ENCODE results near the gene RAPGEF4. TPM values are rescaled to one million over a fixed set of nuclear protein-coding genes. Genes with fewer than 3 reads are reported as not detected.

RAPGEF4 gene
- 10 to 100 TPM in 1 of 2 donors, 1 to 10 TPM in 1; 9.5 to 33.5 TPM for total RNA-seq
- 1 to 10 TPM; 6.4 to 7.8 TPM for polyA plus RNA-seq
- long read RNA-seq, donor 1, partial matches to known transcripts: 0 of 1 reads
- long read RNA-seq, donor 1, other reads (novel, unspliced or antisense): 0 of 1 reads
- long read RNA-seq, donor 2: 0 reads
- long read RNA-seq, donor 3: 0 reads
- long read RNA-seq, donor 4: 0 reads
- long read RNA-seq, donor 5: 0 reads

DNA sequence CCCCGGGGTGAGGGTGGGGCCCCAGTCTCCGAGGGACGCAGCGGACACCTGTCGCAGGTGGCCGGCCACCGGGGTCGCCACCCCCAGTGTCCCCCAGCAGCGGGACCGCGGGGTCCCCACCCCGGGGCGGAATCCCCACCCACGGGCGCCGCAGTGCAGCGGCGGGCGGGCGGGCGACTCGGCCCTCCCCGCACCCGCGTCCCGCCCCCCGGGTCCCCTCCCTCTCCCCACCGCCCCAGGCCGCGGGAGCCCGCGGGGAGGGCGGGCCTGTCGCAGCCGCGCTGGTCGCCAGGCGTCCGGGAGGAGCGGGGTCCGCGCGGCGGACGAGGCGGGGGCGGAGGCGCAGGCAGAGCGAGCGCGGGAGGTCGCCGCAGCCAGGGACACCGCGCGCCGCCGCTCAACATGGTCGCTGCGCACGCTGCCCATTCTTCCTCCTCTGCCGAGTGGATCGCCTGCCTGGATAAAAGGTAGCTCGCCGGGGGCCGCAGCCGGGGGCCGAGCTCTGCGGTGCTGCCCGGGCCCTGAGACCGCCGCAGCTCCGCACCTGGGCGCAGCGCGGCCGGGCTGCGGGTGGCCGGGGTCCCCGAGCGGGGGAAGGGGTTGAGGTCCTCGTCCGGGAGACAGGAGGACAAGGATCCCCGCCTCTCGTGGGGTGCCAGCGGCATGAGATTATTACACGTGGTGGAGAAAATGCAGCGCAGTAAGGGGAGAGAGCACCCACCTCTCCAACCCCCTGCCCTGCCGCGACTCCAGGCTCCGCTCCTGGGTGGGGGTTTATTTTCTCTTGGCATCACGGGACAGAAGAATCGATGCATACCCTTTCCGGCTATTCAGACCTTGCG is at the start of gene RAPGEF4:
Gene RAPGEF4 (plus strand): TSS at position 264 of the 842 bp plus-strand sequence. CDS start 139 bp downstream, at position 403.
- peaks cover 0 to 10% (median 4%) of the 10 kb centered on the region in 5 donors for H3K4me1 ChIP-seq (ENCODE audit: control insufficient read depth in 5 of 5, insufficient read depth in 5 of 5, low read length in 5 of 5)
- ATAC-seq (ENCODE audit: insufficient read depth, low FRiP score) (peak; percentile 31), DNase-seq (peak in 2 of 3 donors; percentile 18 to 31)
- H3K4me3 ChIP-seq: peak within 1 kb of the TSS; percentile 38
- TF ChIP-seq CTCF (IDR thresholded peaks at IDR 0.05; ENCODE audit: control extremely low read depth, extremely low read depth): no peak
- peak within 1 kb of the TSS in 1 of 2 donors; percentile 42 for H3K9ac ChIP-seq (ENCODE audit: insufficient read depth in 1 of 2, low read length in 2 of 2)
- H3K9me3 ChIP-seq (ENCODE audit: control insufficient read depth in 4 of 4, insufficient read depth in 3 of 4, low read length in 3 of 4): no peaks in the 10 kb centered on the region
- no peak within 1 kb of the TSS for H3K27ac ChIP-seq (ENCODE audit: low read depth in 1 of 2, low read length in 1 of 2)
- H3K27me3 ChIP-seq (ENCODE audit: control insufficient read depth in 3 of 3, insufficient read depth in 3 of 3, low read length in 2 of 3): peaks cover 0 to 46% (median 34%) of the 10 kb centered on the region in 3 donors
- WGBS, 2 donors: 0 to 1% methylated on average over 51 to 95 of the region's 95 CpGs
- H3K36me3 ChIP-seq (ENCODE audit: control insufficient read depth in 4 of 4, insufficient read depth in 4 of 4, low read length in 4 of 4): no peaks in the 10 kb centered on the region

GRCh38 chr2:172693037-172693436 is 42.6 kb upstream of the RAPGEF4 start:
- 10 to 20% methylated on average over 3 of the region's 3 CpGs for WGBS, 2 donors
- TF ChIP-seq CTCF (IDR thresholded peaks at IDR 0.05; ENCODE audit: control extremely low read depth, extremely low read depth): no peak
- no peaks in the 10 kb centered on the region for H3K36me3 ChIP-seq (ENCODE audit: control insufficient read depth in 4 of 4, insufficient read depth in 4 of 4, low read length in 4 of 4)
- DNase-seq (peak in 1 of 3 donors; percentile 16), ATAC-seq (ENCODE audit: insufficient read depth, low FRiP score) (peak; percentile 75)
- no peaks in the 10 kb centered on the region for H3K27me3 ChIP-seq (ENCODE audit: control insufficient read depth in 3 of 3, insufficient read depth in 3 of 3, low read length in 2 of 3)
- H3K4me1 ChIP-seq (ENCODE audit: control insufficient read depth in 5 of 5, insufficient read depth in 5 of 5, low read length in 5 of 5): peaks cover 0 to 2% (median 0%) of the 10 kb centered on the region in 5 donors
- no peaks in the 10 kb centered on the region for H3K9me3 ChIP-seq (ENCODE audit: control insufficient read depth in 4 of 4, insufficient read depth in 3 of 4, low read length in 3 of 4)
- no peak overlapping the region for H3K9ac ChIP-seq (ENCODE audit: insufficient read depth in 1 of 2, low read length in 2 of 2)
- H3K4me3 ChIP-seq: no peak overlapping the region
- H3K27ac ChIP-seq (ENCODE audit: low read depth in 1 of 2, low read length in 1 of 2): no peak overlapping the region

- Histone ChIP-seq H3K4me1 (ENCODE audit: control insufficient read depth in 5 of 5, insufficient read depth in 5 of 5, low read length in 5 of 5) (peaks cover 0 to 2% (median 0%) of the 10 kb centered on the region in 5 donors), H3K36me3 (ENCODE audit: control insufficient read depth in 4 of 4, insufficient read depth in 4 of 4, low read length in 4 of 4) (no peaks in the 10 kb centered on the region), H3K27me3 (ENCODE audit: control insufficient read depth in 3 of 3, insufficient read depth in 3 of 3, low read length in 2 of 3) (peaks cover 0 to 2% (median 0%) of the 10 kb centered on the region in 3 donors), H3K27ac (ENCODE audit: low read depth in 1 of 2, low read length in 1 of 2) (no peak overlapping the region), H3K9ac (ENCODE audit: insufficient read depth in 1 of 2, low read length in 2 of 2) (no peak overlapping the region), H3K9me3 (ENCODE audit: control insufficient read depth in 4 of 4, insufficient read depth in 3 of 4, low read length in 3 of 4) (no peaks in the 10 kb centered on the region), H3K4me3 (no peak overlapping the region)
- TF ChIP-seq CTCF (IDR thresholded peaks at IDR 0.05; ENCODE audit: control extremely low read depth, extremely low read depth): no peak
- WGBS, 2 donors: 35 to 48% methylated on average over 8 of the region's 8 CpGs
- DNase-seq: no peak
- no peak for ATAC-seq (ENCODE audit: insufficient read depth, low FRiP score)
Observed at GRCh38 chr2:172693529-172694455, 41.9 kb upstream of the RAPGEF4 start.
